HCT116 (cell line): ENCODE results near the gene PIK3R4.

Experiments used
- CEBPB ChIP-seq: IDR thresholded peaks from 2 replicates; pipeline ENCODE4 v1.6.1; 2012; ENCODE audit warnings: low read depth
- SIN3A ChIP-seq: IDR thresholded peaks from 2 replicates; pipeline ENCODE4 v1.6.1; 2012; ENCODE audit warnings: low read depth

DNA sequence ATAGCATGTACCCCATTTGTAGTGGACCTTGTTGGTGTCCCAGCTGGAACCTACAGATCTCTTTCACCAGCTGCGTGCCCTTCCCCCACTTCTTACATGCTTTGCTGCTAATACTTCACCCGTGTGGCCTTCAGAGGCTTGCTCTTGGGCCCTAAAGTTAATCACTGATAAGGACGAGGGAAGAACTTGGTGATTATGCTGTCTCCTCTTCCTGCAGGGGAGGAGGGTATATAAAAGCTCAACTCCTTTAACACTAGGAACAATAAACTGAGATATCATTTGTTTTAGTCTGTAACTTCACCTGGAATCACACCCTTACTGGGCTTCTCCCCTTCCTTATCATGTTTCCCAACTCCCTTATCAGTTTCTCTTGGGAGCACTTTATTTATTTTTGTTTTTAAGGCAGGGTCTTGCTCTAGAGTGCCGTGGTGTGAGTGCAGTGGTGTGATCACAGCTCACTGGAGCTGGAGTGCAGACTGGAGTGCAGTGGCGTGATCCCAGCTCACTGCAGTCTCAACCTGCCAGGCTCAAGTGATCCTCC is 43.2 kb upstream of the PIK3R4 start:
- TF ChIP-seq CEBPB, result no peak
- no peak for TF ChIP-seq SIN3A
